ENCODE results near the gene GRID2. TPM values are rescaled to one million over a fixed set of nuclear protein-coding genes. Genes with fewer than 3 reads are reported as not detected.

The GRID2 gene
- polyA plus RNA-seq, 1 of the 3 experiments (the other 2 are of a cell fraction): not detected

- Histone ChIP-seq H3K79me2 (ENCODE audit: insufficient read depth) (no peaks in the 10 kb centered on the region), H2AFZ (ENCODE audit: low read depth) (no peak overlapping the region), H3K9ac (no peak overlapping the region), H3K27me3 (ENCODE audit: insufficient read depth) (no peaks in the 10 kb centered on the region), H4K20me1 (ENCODE audit: insufficient read depth) (no peaks in the 10 kb centered on the region), H3K4me1 (ENCODE audit: control insufficient read depth in 1 of 2, insufficient read depth in 2 of 2, low read depth in 1 of 2, low read length in 1 of 2) (no peaks in the 10 kb centered on the region), H3K9me2 (no peaks in the 10 kb centered on the region), H3K4me3 (ENCODE audit: low read depth in 2 of 2, low read length in 1 of 2) (no peak overlapping the region), H3K36me3 (replicated peaks in 1 of 2; ENCODE audit: control insufficient read depth in 1 of 2, insufficient read depth in 2 of 2, low read length in 1 of 2) (no peaks in the 10 kb centered on the region), H3K9me3 (no peaks in the 10 kb centered on the region), H3K27ac (ENCODE audit: low read depth in 2 of 2, low read length in 1 of 2) (no peak overlapping the region), H3K4me2 (no peak overlapping the region), H3F3A (replicated peaks; ENCODE audit: insufficient read depth) (no peaks in the 10 kb centered on the region)
- no peak for TF ChIP-seq ELF1 (IDR thresholded peaks at IDR 0.05)
- TF ChIP-seq RXRA (IDR thresholded peaks at IDR 0.05; ENCODE audit: borderline replicate concordance, low read depth): no peak
- TF ChIP-seq USF1 (IDR thresholded peaks at IDR 0.05; ENCODE audit: borderline replicate concordance, low read depth): no peak
- TF ChIP-seq ZBTB33 (IDR thresholded peaks at IDR 0.05; ENCODE audit: borderline replicate concordance, low read depth): no peak
- no peak for TF ChIP-seq TEAD4 (IDR thresholded peaks at IDR 0.05; ENCODE audit: borderline replicate concordance, insufficient read depth)
- TF ChIP-seq EP300 (IDR thresholded peaks at IDR 0.05; ENCODE audit: borderline replicate concordance in 1 of 2, low read depth in 1 of 2, low read length in 1 of 2): no peak
- no peak for TF ChIP-seq NFIC (IDR thresholded peaks at IDR 0.05; ENCODE audit: borderline replicate concordance)
- TF ChIP-seq SMC3 (IDR thresholded peaks at IDR 0.05; ENCODE audit: low read depth, low read length): no peak
- no peak for TF ChIP-seq RCOR1 (IDR thresholded peaks at IDR 0.05; ENCODE audit: low read length)
- DNase-seq: no peak
- POLR2A ChIA-PET: no interaction called here
- CTCF ChIA-PET: no interaction called here
- WGBS (ENCODE audit: low lambda C conversion rate): 6% methylated on average over 1 of the region's 1 CpG
These were observed 45.6 kb upstream of the GRID2 start for GRCh38 chr4:92257931-92258857.

- H3K9me2 ChIP-seq: no peaks in the 10 kb centered on the region
- no peak overlapping the region for H3K9ac ChIP-seq
- no peak overlapping the region for H3K4me2 ChIP-seq
- WGBS (ENCODE audit: low lambda C conversion rate): 85% methylated on average over 2 of the region's 2 CpGs
- H3K79me2 ChIP-seq (ENCODE audit: insufficient read depth): no peaks in the 10 kb centered on the region
- no peaks in the 10 kb centered on the region for H3K27me3 ChIP-seq (ENCODE audit: insufficient read depth)
- CTCF ChIA-PET: no interaction called here
- no peaks in the 10 kb centered on the region for H3K9me3 ChIP-seq
- H3K36me3 ChIP-seq (replicated peaks in 1 of 2; ENCODE audit: control insufficient read depth in 1 of 2, insufficient read depth in 2 of 2, low read length in 1 of 2): no peaks in the 10 kb centered on the region
- DNase-seq: no peak
- no peaks in the 10 kb centered on the region for H4K20me1 ChIP-seq (ENCODE audit: insufficient read depth)
- H3K4me3 ChIP-seq (ENCODE audit: low read depth in 2 of 2, low read length in 1 of 2): no peak overlapping the region
- H3K27ac ChIP-seq (ENCODE audit: low read depth in 2 of 2, low read length in 1 of 2): no peak overlapping the region
- H2AFZ ChIP-seq (ENCODE audit: low read depth): no peak overlapping the region
- POLR2A ChIA-PET: no interaction called here
- no peaks in the 10 kb centered on the region for H3K4me1 ChIP-seq (ENCODE audit: control insufficient read depth in 1 of 2, insufficient read depth in 2 of 2, low read depth in 1 of 2, low read length in 1 of 2)
- no peaks in the 10 kb centered on the region for H3F3A ChIP-seq (replicated peaks; ENCODE audit: insufficient read depth)
- no peak for TF ChIP-seq POLR2AphosphoS5 (IDR thresholded peaks at IDR 0.05; ENCODE audit: low read depth, low read length)
- no peak for TF ChIP-seq ELF1 (IDR thresholded peaks at IDR 0.05)
- no peak for TF ChIP-seq USF1 (IDR thresholded peaks at IDR 0.05; ENCODE audit: borderline replicate concordance, low read depth)
- no peak for TF ChIP-seq SMC3 (IDR thresholded peaks at IDR 0.05; ENCODE audit: low read depth, low read length)
- TF ChIP-seq PBX3 (IDR thresholded peaks at IDR 0.05): no peak
- TF ChIP-seq RAD21 (IDR thresholded peaks at IDR 0.05; ENCODE audit: low read length): no peak
- TF ChIP-seq YY1 (IDR thresholded peaks at IDR 0.05; ENCODE audit: low read depth): no peak
- TF ChIP-seq EZH2phosphoT487 (IDR thresholded peaks at IDR 0.05; ENCODE audit: borderline replicate concordance, low read depth): no peak
- no peak for TF ChIP-seq CTCF (IDR thresholded peaks at IDR 0.05)
- no peak for TF ChIP-seq NRF1 (IDR thresholded peaks at IDR 0.05; ENCODE audit: low read depth, low read length)
- no peak for TF ChIP-seq TEAD4 (IDR thresholded peaks at IDR 0.05; ENCODE audit: borderline replicate concordance, insufficient read depth)
- no peak for TF ChIP-seq RFX5 (IDR thresholded peaks at IDR 0.05; ENCODE audit: low read length)
- no peak for TF ChIP-seq MAX (IDR thresholded peaks at IDR 0.05; ENCODE audit: low read depth)
- TF ChIP-seq MXI1 (IDR thresholded peaks at IDR 0.05; ENCODE audit: low read depth, low read length): no peak
- TF ChIP-seq FOSL2 (IDR thresholded peaks at IDR 0.05; ENCODE audit: borderline replicate concordance, low read depth): no peak
- TF ChIP-seq TCF12 (IDR thresholded peaks at IDR 0.05): no peak
These were observed 42.5 kb upstream of the GRID2 start for GRCh38 chr4:92261256-92261655.

Data from SK-N-SH (cell line).